Kidney tubule cell (primary cell): ENCODE results near the gene ADAMTSL3.
"Not testable (repeated sequence)": the region's sequence is repeated elsewhere in the genome, so short reads cannot be mapped to it uniquely, and the experiment has no call there.

Experiments
- DNase-seq: peaks from one replicate; pipeline ENCODE4 v3.0.0-alpha.2; 2018; ENCODE audit warnings: low spot score

ADAMTSL3 gene

DNA sequence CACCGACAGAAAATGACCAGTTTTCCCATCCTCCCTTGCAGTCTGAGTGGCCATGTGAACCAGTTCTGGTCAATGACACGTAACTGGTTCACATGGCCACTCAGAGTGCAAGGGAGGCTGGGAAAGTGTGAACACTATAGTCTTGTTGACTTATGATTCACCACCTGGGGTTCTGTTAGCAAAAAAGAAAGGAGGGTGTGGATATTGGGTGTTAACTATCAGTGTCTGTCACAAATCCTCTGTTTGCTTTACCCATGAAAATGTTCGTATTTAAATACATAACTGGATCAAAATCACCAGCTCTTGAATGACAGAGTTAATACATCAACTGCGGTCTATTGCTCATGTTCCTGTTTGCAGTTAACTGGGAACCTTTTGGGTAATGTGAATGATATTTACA, 92.3 kb downstream of the ADAMTSL3 start:
- peak; percentile 53 for DNase-seq

DNA sequence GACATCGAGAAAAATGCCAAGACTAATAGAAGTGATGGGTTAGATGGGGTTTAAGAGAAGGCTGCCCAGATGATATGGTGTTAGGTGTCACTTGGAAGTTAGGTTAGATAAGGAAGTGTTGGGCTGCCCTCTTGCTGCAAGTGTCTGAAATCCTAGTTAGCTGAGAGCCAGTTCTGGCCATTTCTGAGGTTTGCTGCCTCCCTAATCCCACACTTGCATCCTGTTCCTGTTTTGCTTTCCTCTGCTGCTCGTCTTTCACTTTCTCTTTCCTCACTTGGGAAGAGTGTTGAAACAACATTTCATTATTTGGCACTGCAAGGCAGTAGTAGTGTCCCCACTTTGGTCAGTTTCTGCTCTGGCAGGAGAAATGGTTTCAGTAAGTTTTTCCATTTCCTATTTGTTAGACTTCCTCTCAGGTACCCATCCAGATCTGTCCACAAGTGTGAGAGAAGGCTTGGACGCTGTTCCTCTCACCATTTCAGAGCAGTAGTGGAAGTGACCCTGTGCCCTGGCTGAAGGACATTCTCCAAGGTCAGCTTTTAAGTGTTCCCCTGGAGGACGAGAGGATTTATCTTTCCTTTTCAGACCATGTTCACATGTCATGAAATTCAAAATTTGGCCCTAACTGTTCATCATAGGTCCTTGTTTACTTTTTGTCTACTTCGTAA, 93.3 kb downstream of the ADAMTSL3 start:
- peak; percentile 78 for DNase-seq

DNA sequence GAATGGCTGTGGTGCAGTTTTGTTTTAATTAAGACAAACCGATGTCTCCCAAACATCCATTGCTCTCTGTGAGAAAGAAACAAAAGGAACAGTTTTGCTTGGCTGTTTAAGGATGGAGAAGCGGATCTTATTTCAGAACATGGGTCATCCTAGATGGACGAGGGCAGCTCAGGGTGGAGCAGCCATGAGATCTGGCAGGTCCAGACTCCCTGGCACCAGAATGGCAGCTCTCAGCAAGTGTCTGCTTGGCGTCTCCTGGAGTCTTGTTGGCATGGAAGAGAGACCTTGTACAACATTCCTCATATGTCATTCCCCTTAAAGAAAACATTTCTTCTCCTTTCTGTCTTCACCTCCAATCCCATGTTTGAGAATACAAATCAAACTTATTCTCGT, 93.8 kb downstream of the ADAMTSL3 start:
- no peak for DNase-seq

DNA sequence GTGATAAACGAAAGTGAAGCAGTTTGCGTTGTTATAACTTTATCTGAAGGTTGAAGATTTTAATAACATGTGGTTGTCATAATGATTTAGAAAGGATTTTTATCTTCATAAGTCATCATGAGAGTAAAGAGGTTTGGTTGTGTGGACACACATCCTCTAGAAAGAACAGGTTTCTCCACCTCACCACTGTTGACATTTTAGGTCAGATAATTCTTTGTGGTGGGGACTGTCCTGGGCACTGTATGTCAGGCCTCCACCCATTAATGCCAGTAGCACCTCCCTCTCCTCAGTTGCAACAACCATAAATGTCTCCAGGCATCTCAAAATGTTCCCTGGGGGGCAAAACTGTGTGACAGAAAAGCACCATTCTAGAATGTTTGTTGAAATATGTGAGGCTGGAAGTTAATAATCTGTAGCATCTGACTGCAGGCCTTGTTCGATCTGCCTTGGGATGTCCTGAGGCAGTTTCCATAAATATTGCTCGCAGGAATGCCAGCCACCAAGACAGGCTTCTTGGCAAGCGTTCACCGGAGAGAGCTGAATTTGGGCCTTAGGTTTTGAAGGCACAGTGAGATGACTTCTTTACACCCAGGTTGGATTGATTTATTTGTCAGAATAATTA, 100.1 kb downstream of the ADAMTSL3 start:
- DNase-seq = peak; percentile 23

DNA sequence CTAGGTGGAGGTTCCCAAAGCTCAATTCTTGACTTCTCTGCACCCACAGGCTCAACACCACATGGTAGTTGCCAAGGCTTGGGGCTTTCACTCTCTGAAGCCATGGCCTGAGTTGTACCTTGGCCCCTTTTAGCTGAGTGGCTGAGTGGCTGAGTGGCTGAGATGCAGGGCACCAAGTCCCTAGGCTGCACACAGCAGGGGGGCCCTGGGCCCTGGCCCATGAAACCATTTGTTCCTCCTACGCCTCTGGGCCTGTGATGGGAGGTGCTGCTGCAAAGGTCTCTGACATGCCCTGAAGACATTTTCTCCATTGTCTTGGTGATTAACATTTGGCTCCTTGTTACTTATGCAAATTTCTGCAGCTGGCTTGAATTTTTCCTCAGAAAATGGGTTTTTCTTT, 103.4 kb downstream of the ADAMTSL3 start:
- DNase-seq = not testable (repeated sequence)

GRCh38 chr15:83762367-83762766, 108.4 kb downstream of the ADAMTSL3 start:
- DNase-seq = no peak

- no peak for DNase-seq
These were observed 110.4 kb downstream of the ADAMTSL3 start for GRCh38 chr15:83764201-83764838.

- no peak for DNase-seq
These were observed 112.4 kb downstream of the ADAMTSL3 start for GRCh38 chr15:83766339-83766738.

GRCh38 chr15:83767741-83768140, 113.8 kb downstream of the ADAMTSL3 start:
- DNase-seq = no peak

DNA sequence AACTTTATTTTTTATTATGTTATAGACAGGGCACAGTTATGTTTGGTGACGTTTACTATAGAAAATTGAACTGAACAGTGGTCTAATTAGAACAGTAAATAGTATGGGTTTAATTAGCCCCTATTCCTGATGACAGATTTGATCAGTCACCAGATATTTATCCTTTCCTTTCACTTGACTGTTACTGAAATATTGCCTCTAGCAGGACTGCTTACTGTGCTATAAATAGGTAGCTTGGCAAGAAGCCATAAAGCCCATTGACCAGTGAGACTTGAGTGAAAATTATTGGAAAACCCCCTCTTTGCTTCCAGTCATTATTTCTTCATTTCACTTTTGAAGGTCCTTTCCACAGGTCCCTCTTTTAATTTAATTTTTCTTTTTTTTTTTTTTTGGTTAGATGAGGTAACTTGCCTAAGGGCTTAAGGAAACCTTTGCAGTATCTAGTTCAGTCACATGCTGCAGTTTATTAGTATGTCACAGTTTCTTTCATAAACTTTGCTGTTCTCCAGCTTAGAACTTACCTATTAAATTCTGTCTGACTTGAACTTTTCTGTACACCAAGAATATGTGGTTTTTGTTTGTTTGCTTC, 115.6 kb downstream of the ADAMTSL3 start:
- DNase-seq = no peak

DNA sequence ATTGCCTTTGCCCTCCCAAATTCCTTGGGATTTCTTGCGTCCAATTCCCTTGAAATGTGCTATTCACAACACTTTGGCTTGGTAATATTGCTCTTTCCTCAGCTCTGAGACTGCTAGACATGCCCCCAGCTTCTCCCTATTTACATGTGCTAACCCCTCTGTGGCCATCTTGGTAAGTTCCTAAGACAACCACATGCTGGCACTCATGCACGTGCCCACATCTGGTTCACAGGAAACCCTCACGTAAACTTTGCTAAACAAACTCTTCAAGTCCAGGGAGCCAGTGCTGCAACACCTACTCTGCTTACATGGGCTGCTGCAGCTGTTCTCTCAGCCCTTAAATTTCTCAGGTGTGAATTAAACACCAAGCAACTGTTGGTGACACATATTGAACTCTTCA, 121.8 kb downstream of the ADAMTSL3 start:
- DNase-seq = no peak

GRCh38 chr15:83776986-83777385, 123.1 kb downstream of the ADAMTSL3 start:
- DNase-seq = no peak

DNA sequence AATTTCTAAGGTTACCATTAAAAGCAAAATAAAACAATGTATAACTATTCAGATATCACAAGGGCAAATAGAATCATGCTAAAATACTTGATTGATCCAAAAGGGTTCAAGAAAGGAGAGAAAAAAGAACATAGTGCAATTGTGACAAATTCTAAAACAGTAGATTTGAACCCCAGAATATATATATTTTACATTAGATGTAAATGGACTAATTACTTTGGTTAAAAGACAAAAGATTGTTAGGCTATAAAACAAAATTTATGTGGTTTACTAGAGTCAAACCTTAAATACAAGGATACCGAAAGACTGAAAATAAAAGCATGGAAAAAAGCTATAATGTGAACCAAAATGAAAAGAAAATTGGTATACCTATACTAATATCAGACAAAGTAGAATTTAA, 129.3 kb downstream of the ADAMTSL3 start:
- DNase-seq = no peak

- peak; percentile 89 for DNase-seq
These were observed 131.1 kb downstream of the ADAMTSL3 start for GRCh38 chr15:83784975-83785374.

DNA sequence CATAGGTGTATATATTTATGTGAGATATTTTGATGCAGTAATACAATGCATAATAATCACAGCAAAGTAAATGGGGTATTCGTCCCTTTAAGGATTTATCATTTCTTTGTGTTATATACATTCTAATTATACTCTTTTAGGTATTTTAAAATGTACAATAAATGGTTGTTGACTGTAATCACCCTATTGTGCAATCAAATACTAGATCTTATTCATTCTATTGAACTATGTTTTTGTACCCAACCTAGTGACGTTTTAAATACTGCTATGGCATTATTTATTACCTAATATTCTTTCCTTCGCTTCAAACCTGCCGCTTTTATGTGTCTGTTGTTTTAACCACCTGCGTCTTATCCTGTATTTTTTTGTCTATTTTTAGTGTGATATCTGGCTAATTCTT, 132.4 kb downstream of the ADAMTSL3 start:
- no peak for DNase-seq

- DNase-seq = no peak
These were observed 139.1 kb downstream of the ADAMTSL3 start for GRCh38 chr15:83793069-83793468.

DNA sequence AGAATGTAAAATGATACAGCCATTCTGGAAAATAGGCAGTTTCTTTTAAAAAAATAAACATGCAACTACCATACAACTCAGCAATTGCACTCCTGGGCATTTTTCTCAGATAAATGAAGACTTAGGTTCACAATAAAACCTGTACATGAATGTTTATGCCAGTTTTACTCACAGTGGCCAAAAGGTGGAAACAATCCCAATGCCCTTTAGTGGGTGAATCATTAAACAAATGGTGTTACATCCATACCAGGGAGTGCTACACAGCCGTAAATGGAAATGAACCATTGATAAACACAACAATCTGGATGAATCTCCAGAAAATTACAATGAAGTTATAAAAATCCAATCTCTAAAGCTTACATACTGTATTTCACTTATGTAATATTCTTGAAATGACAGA, 140.3 kb downstream of the ADAMTSL3 start:
- DNase-seq = peak; percentile 13

- no peak for DNase-seq
These were observed 155.4 kb downstream of the ADAMTSL3 start for GRCh38 chr15:83809345-83809744.

DNA sequence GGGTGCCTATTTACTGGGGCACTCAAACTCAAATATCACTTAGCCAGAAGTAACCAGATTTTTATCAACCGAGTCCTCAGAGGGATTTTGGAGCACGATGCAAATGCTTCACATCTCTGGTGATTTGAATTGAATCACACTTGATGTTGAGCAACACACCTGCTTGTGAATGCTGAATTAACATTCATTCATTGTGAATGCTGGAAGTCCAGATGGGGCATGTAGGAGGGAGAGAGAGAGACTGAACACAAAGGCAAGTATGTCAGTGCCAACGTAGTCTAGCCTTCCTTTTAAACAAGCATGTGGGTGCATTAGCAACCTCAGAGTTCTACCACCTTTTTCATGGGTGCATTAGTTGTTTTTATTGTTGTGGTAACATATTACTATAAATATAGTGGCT, 156.2 kb downstream of the ADAMTSL3 start:
- DNase-seq = no peak

- DNase-seq = peak; percentile 35
These were observed 159.8 kb downstream of the ADAMTSL3 start for GRCh38 chr15:83813682-83814081.

- DNase-seq = no peak
These were observed 161.6 kb downstream of the ADAMTSL3 start for GRCh38 chr15:83815506-83815905.

GRCh38 chr15:83816124-83816883, 162.4 kb downstream of the ADAMTSL3 start:
- no peak for DNase-seq
